HG03175 (cell line): ENCODE measurements around the gene ERCC5.

ENCODE experiments used
- ATAC-seq: cut with Tn5 transposase; IDR thresholded peaks from one replicate; pipeline ENCODE4 v1.9.1; 2021; ENCODE audit warnings: mild to moderate bottlenecking, moderate library complexity; ENCODE audit not compliant: unreplicated experiment

ERCC5 gene

DNA sequence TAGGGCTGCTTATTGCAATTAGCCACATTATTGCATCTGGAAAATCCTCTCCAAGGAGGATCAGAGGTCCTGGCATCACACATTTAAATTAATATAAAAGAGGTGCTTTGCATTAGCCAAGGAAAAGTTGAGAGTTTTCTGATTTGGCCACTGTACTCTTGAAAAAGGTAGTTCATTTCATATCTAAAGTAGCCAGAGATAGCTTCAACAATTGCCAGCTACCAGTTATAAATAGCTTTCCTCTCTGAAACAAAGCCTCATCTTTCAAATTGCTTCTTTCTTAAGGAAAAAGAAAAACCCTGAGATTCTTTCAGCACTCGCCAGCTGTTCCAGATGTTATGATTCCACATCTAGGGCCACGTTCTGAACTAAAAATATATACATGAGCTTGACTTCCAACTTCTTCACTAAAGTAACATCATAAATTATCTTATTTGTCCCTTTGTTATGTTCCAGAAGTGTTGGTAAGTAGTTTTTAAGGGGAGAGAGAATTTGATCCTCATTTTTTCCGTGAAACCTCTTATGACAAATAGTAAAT is 69.6 kb downstream of the ERCC5 start:
- no peak for ATAC-seq

DNA sequence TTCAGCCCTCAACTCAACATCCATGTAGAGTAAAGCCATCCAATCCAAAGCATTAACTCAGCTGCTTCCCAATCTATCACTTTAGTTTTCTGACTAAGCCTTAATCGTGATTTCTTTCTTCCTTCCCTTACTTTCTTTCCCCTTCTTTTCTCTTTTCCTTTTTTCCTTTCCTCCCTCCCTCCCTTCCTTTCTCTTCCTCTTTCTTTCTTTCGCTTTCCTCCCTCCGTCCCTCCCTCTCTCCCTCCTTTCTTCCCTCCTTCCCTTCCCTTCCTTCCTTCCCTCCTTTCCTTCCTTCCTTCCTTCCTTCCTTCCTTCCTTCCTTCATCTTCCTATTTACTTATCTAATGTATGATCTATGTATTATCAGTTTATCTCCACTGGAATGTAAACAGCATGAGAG is 71.2 kb downstream of the ERCC5 start:
- ATAC-seq: no peak

DNA sequence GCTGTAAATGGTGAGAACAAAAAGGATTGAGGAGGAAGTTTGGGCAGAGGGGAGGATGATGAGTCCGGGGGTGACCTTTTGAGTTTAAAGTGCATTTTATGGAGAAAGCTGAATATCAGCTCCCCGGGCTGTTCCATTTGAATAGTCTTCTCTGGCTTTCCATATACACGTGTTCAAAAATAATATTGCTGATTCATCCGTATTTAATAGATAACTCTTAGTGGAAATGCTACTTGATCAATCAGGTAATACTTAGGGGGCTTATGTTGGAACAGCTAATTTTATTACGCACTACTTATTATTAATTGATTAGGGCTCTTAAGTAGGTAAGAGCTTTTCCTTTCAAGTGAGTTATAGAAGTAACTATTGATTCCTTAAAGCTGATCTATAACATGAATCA is 76.4 kb downstream of the ERCC5 start:
- ATAC-seq: no peak
